Measurements from ENCODE around the gene GALNT14.

The GALNT14 gene

GRCh38 chr2:30942419-30942818, 195.8 kb downstream of the GALNT14 start:
- no peak for ATAC-seq
- TF ChIP-seq TCF4 (CRISPR knock-in tag; IDR thresholded peaks at IDR 0.05; ENCODE audit: borderline replicate concordance) (no peak), ZFP30 (CRISPR knock-in tag; IDR thresholded peaks at IDR 0.05) (no peak), ZC3H10 (CRISPR knock-in tag; IDR thresholded peaks at IDR 0.05) (no peak), PPARA (CRISPR knock-in tag; IDR thresholded peaks at IDR 0.05; ENCODE audit: borderline replicate concordance) (no peak), ISL1 (CRISPR knock-in tag; IDR thresholded peaks at IDR 0.05) (no peak), BACH2 (CRISPR knock-in tag; IDR thresholded peaks at IDR 0.05; ENCODE audit: borderline replicate concordance) (no peak), OSR1 (CRISPR knock-in tag; IDR thresholded peaks at IDR 0.05) (no peak), TSHZ2 (CRISPR knock-in tag; IDR thresholded peaks at IDR 0.05) (no peak), GLIS3 (CRISPR knock-in tag; IDR thresholded peaks at IDR 0.05) (no peak), ARNTL (CRISPR knock-in tag; IDR thresholded peaks at IDR 0.05; ENCODE audit: borderline replicate concordance, low read depth) (no peak), ESRRG (CRISPR knock-in tag; IDR thresholded peaks at IDR 0.05) (no peak), ZFP3 (CRISPR knock-in tag; IDR thresholded peaks at IDR 0.05) (no peak), POU6F1 (CRISPR knock-in tag; IDR thresholded peaks at IDR 0.05; ENCODE audit: borderline replicate concordance, low read depth) (no peak), TOX (CRISPR knock-in tag; IDR thresholded peaks at IDR 0.05; ENCODE audit: borderline replicate concordance) (no peak), ZNF8 (CRISPR knock-in tag; IDR thresholded peaks at IDR 0.05) (no peak), RARB (CRISPR knock-in tag; IDR thresholded peaks at IDR 0.05) (no peak), CSDC2 (CRISPR knock-in tag; IDR thresholded peaks at IDR 0.05) (no peak)
- TF ChIP-seq, protein P1, sequence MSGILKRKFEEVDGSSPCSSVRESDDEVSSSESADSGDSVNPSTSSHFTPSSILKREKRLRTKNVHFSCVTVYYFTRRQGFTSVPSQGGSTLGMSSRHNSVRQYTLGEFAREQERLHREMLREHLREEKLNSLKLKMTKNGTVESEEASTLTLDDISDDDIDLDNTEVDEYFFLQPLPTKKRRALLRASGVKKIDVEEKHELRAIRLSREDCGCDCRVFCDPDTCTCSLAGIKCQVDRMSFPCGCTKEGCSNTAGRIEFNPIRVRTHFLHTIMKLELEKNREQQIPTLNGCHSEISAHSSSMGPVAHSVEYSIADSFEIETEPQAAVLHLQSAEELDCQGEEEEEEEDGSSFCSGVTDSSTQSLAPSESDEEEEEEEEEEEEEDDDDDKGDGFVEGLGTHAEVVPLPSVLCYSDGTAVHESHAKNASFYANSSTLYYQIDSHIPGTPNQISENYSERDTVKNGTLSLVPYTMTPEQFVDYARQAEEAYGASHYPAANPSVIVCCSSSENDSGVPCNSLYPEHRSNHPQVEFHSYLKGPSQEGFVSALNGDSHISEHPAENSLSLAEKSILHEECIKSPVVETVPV (CRISPR knock-in tag; IDR thresholded peaks at IDR 0.05): no peak
- TF ChIP-seq, protein P2, sequence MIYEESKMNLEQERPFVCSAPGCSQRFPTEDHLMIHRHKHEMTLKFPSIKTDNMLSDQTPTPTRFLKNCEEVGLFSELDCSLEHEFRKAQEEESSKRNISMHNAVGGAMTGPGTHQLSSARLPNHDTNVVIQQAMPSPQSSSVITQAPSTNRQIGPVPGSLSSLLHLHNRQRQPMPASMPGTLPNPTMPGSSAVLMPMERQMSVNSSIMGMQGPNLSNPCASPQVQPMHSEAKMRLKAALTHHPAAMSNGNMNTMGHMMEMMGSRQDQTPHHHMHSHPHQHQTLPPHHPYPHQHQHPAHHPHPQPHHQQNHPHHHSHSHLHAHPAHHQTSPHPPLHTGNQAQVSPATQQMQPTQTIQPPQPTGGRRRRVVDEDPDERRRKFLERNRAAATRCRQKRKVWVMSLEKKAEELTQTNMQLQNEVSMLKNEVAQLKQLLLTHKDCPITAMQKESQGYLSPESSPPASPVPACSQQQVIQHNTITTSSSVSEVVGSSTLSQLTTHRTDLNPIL (CRISPR knock-in tag; IDR thresholded peaks at IDR 0.05; ENCODE audit: low read depth): no peak

DNA sequence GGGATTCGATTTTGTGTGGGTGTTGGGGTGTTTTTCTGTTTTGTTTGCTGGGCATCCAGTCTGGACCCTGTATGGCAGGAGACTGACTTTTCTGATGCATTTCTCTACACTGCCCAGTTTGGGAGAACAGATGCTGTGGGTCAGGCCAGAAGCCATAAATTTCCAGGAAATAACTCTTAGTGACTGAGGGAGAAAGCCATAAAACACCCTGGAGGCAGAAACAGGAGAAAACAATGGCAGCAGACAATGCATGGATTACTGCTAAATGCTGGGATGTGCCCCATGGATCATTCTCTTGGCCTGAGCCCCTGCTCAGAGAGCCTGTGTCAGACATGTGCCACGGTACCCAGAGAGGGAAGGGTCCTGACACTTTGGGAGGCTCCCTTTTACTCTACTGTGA, 197.4 kb downstream of the GALNT14 start:
- no peak for TF ChIP-seq RARB (CRISPR knock-in tag; IDR thresholded peaks at IDR 0.05)
- TF ChIP-seq ZC3H10 (CRISPR knock-in tag; IDR thresholded peaks at IDR 0.05): no peak
- no peak for TF ChIP-seq ISL1 (CRISPR knock-in tag; IDR thresholded peaks at IDR 0.05)
- no peak for TF ChIP-seq ESRRG (CRISPR knock-in tag; IDR thresholded peaks at IDR 0.05)
- TF ChIP-seq ZNF8 (CRISPR knock-in tag; IDR thresholded peaks at IDR 0.05): no peak
- TF ChIP-seq, protein P2 (CRISPR knock-in tag; IDR thresholded peaks at IDR 0.05; ENCODE audit: low read depth): no peak
- no peak for ATAC-seq

DNA sequence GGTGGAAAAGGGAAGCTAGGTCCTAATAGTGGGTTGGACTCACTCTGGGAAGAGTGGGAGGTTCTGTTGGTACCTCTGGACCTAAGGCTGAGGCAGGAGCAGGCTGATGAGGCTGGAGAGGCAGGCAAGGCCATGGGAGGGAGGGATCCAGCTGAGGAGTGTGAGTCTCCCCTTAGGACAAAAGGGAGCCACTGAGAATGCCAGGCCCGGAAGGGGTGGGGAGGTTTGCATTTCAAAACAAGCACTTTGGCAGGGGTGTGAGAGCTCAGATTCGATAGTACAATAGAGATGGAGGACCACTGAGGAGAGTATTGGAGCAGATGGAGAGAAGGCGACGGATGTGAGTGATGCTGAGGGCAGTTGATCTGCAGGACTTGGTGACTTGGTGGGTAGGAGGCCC, 198.9 kb downstream of the GALNT14 start:
- ATAC-seq: no peak

More for the DNA sequence above, 198.9 kb downstream of the GALNT14 start:
- TF ChIP-seq TCF4 (CRISPR knock-in tag; IDR thresholded peaks at IDR 0.05; ENCODE audit: borderline replicate concordance): no peak
- TF ChIP-seq ESRRG (CRISPR knock-in tag; IDR thresholded peaks at IDR 0.05): no peak
- TF ChIP-seq POU6F1 (CRISPR knock-in tag; IDR thresholded peaks at IDR 0.05; ENCODE audit: borderline replicate concordance, low read depth): no peak
